Effector memory CD4-positive, alpha-beta T cell (primary cell): Measurements from ENCODE around the gene NKAIN1.

Source experiments
- DNase-seq, 3 donors: peaks; one replicate each; pipeline ENCODE4 v3.0.0-alpha.2; 2020
- H3K27ac ChIP-seq: 2 replicates; pipeline ENCODE4 v1.7.0; 2013; ENCODE audit warnings: mild to moderate bottlenecking, low read length, moderate library complexity; ENCODE audit not compliant: insufficient read depth, poor library complexity, severe bottlenecking
- H3K27me3 ChIP-seq: replicated peaks from 2 replicates; pipeline ENCODE4 v1.7.0; 2013; ENCODE audit warnings: mild to moderate bottlenecking, low read length; ENCODE audit not compliant: insufficient read depth, control insufficient read depth, poor library complexity, severe bottlenecking
- H3K36me3 ChIP-seq: 2 replicates; pipeline ENCODE4 v1.7.0; 2013; ENCODE audit warnings: mild to moderate bottlenecking, low read length, moderate library complexity; ENCODE audit not compliant: control insufficient read depth, insufficient read depth
- H3K4me1 ChIP-seq: 2 replicates; pipeline ENCODE4 v1.7.0; 2013; ENCODE audit warnings: low read length, mild to moderate bottlenecking; ENCODE audit not compliant: control insufficient read depth, insufficient read depth, poor library complexity, severe bottlenecking
- H3K4me3 ChIP-seq: 2 replicates; pipeline ENCODE4 v1.7.0; 2013; ENCODE audit warnings: low read length, low read depth, mild to moderate bottlenecking; ENCODE audit not compliant: insufficient read depth, poor library complexity, severe bottlenecking
- H3K9me3 ChIP-seq: 2 replicates; pipeline ENCODE4 v1.7.0; 2013; ENCODE audit warnings: mild to moderate bottlenecking, low read length, moderate library complexity; ENCODE audit not compliant: control insufficient read depth

Gene NKAIN1

DNA sequence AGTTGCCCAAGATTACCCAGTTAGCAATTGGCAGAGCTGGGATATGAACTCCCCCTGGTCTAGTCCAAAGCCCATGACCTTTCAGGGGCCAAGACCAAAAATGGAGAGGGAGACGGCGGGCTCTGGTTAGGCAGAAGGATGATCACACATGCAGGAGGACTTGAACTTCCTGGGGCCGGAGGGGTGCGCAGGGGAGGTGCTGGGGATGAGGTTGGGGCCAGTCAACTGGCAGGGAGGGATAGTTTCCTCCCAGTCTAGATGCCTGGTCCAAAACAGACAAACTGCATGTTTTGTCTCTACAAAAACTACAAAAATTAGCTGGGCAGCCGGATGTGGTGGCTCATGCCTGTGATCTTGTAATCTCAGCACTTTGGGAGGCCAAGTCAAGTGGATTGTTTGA lies 78.1 kb downstream of the NKAIN1 start:
- Histone ChIP-seq H3K4me3 (no peak overlapping the region), H3K27me3 (no peaks in the 10 kb centered on the region), H3K36me3 (no peaks in the 10 kb centered on the region), H3K9me3 (no peaks in the 10 kb centered on the region), H3K4me1 (no peaks in the 10 kb centered on the region), H3K27ac (no peak overlapping the region)
- no peak for DNase-seq

GRCh38 chr1:31159869-31160611 lies 79.6 kb downstream of the NKAIN1 start:
- Histone ChIP-seq H3K4me3 (no peak overlapping the region), H3K36me3 (no peaks in the 10 kb centered on the region), H3K27me3 (no peaks in the 10 kb centered on the region), H3K4me1 (peaks cover 4% of the 10 kb centered on the region), H3K27ac (no peak overlapping the region), H3K9me3 (no peaks in the 10 kb centered on the region)
- DNase-seq = no peak

- Histone ChIP-seq H3K4me1 (peaks cover 4% of the 10 kb centered on the region), H3K4me3 (no peak overlapping the region), H3K27me3 (no peaks in the 10 kb centered on the region), H3K36me3 (no peaks in the 10 kb centered on the region), H3K27ac (no peak overlapping the region), H3K9me3 (no peaks in the 10 kb centered on the region)
- no peak for DNase-seq
These were observed 80.4 kb downstream of the NKAIN1 start for GRCh38 chr1:31159323-31159722.

DNA sequence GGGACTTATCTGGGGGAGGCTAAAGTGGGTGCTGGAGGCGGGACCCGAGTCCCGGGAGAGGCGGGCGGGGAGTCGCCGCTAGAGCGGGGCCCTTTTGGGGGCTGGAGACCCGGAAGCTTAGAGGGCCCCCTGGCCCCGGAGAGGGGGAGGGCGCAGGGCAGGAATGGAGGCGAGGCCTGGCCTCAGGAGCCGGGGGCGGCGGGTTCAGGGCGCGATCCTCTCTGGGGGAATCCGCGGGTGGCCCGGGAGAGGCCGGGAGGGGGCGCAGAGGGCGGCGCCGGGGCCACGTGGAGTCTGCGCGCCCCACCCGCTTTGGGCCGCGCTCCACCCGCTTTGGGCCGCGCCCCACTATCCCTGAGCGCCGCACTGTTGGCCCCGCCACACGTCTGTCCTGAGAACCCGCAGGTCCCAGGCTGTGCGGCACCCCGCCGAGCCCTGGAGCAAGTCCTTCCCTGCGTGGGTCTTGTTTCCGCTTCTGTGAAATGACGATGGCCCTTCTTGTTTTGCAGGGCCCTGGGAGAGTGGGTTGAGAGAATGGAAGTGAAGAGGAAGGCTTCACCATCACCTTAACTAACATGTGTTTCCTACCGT lies 84.4 kb downstream of the NKAIN1 start:
- peak overlapping the region; percentile 58 for H3K27ac ChIP-seq

DNA sequence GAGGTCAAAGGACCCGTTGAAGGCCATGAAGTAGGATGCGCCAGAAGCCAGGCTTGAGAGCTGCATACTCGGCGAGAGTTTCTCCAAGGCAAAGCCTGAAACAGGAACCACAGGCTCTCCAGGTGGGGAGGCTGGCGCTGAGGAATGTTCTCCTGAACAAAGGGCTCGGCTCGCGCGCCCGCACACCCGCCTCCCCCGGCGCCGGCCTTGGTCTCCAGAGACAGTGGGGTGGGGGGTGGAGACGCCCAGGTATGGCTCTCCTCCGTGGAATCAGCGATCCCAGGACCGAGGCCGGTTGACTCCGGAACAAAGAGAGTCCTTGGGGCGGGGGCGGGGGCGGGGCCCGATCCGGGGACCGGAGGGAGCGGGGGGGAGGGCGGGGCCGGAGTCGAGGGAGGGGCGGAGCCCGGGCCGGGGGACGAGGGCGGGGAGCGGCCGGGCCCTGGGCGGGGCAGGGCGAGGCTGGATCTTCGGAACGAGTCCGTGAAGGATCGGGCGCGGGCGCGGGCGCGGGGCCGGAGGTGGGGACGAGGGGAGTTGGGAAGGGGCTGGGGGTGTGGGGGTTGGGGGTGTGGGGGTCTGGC lies 85.0 kb downstream of the NKAIN1 start:
- Histone ChIP-seq H3K9me3 (no peaks in the 10 kb centered on the region), H3K27me3 (no peaks in the 10 kb centered on the region), H3K36me3 (no peaks in the 10 kb centered on the region), H3K4me3 (peak overlapping the region; percentile 74), H3K27ac (peak overlapping the region; percentile 58), H3K4me1 (peaks cover 4% of the 10 kb centered on the region)
- peak; percentile 33 to 53 (median 46) for DNase-seq

More for the DNA sequence above, 84.4 kb downstream of the NKAIN1 start:
- peak; percentile 38 to 54 (median 45) for DNase-seq
- H3K4me3 ChIP-seq = peak overlapping the region; percentile 74
- peaks cover 4% of the 10 kb centered on the region for H3K4me1 ChIP-seq
- no peaks in the 10 kb centered on the region for H3K27me3 ChIP-seq
- H3K9me3 ChIP-seq = no peaks in the 10 kb centered on the region
- no peaks in the 10 kb centered on the region for H3K36me3 ChIP-seq

DNA sequence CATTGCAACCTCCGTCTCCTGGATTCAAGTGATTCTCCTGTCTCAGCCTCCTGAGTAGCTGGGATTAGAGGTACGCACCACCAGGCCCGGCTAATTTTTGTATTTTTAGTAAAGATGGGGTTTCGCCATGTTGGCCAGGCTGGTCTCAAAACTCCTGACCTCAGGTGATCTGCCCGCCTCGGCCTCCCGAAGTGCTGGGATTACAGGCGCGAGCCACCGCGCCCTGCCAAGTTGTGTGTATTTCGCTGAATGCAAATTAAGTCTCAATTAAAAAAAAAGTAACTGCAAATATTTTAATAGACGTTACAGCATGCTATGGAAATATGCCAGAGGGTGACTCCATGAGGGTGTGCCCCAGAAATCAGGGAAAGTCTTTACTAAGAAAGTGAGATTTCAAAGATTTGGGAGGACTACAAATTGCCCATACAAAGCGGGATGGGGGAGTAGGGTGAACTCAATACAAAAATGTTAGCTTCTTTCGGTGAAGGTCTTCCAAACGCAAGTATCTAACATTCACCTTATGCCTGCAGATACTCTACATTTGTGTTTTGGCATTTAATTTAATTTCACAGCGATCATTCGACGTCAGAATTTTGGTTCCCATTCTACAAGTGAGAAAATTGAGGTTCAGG lies 85.6 kb downstream of the NKAIN1 start:
- DNase-seq = no peak
- H3K27me3 ChIP-seq = no peaks in the 10 kb centered on the region
- H3K27ac ChIP-seq = peak overlapping the region; percentile 42
- no peaks in the 10 kb centered on the region for H3K9me3 ChIP-seq
- no peaks in the 10 kb centered on the region for H3K36me3 ChIP-seq
- H3K4me3 ChIP-seq = peak overlapping the region; percentile 49
- H3K4me1 ChIP-seq = peaks cover 4% of the 10 kb centered on the region

DNA sequence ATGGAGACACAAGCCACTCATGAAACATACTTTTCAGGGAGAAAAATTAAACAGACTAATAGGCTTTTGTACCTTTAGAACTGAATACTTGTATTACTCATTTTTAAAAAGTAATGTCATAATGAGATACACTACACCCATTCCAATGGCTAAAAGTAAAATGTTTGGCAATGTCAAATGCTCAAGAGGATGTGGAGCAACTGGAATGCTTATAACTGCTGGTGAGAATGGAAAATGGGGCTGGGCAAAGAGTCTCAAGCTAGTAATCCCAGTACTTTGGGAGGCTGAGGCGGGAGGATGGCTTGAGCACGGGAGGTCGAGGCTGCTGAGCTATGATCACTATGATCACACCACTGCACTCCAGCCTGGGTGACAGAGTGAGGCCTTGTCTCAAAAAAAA lies 86.3 kb downstream of the NKAIN1 start:
- no peak overlapping the region for H3K27ac ChIP-seq
- H3K4me1 ChIP-seq = peaks cover 4% of the 10 kb centered on the region
- H3K36me3 ChIP-seq = no peaks in the 10 kb centered on the region
- no peak for DNase-seq
- H3K9me3 ChIP-seq = no peaks in the 10 kb centered on the region
- H3K27me3 ChIP-seq = no peaks in the 10 kb centered on the region
- H3K4me3 ChIP-seq = no peak overlapping the region

GRCh38 chr1:31152181-31152795 lies 87.4 kb downstream of the NKAIN1 start:
- no peak for DNase-seq
- no peaks in the 10 kb centered on the region for H3K9me3 ChIP-seq
- H3K4me1 ChIP-seq = peaks cover 4% of the 10 kb centered on the region
- no peaks in the 10 kb centered on the region for H3K27me3 ChIP-seq
- no peaks in the 10 kb centered on the region for H3K36me3 ChIP-seq
- no peak overlapping the region for H3K27ac ChIP-seq
- no peak overlapping the region for H3K4me3 ChIP-seq

DNA sequence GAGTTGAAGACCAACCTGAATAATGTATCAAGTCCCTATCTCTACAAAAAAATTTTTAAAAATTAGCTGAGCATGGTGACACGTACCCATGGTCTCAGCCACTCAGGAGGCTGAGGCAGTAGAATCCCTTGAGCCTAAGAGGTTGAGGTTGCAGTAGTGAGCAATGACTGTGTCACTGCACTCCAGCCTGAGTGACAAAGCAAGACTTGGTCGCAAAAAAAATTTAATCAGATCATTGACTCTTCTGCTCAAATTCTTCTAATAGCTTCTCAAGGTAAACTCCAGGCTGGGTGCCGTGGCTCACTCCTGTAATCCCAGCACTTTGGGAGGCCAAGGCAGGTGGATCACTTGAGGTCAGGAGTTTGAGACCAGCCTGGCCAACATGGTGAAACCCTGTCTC lies 88.3 kb downstream of the NKAIN1 start:
- Histone ChIP-seq H3K4me1 (peaks cover 4% of the 10 kb centered on the region), H3K4me3 (no peak overlapping the region), H3K9me3 (no peaks in the 10 kb centered on the region), H3K36me3 (no peaks in the 10 kb centered on the region), H3K27me3 (no peaks in the 10 kb centered on the region), H3K27ac (no peak overlapping the region)
- DNase-seq = no peak
